Fibroblast of lung (primary cell): Measurements from ENCODE around the gene TP53INP2. TPM values are rescaled to one million over a fixed set of nuclear protein-coding genes. Genes with fewer than 3 reads are reported as not detected.
"Not testable (repeated sequence)": the region's sequence is repeated elsewhere in the genome, so short reads cannot be mapped to it uniquely, and the experiment has no call there.

Experiments used
- DNase-seq, 2 donors: peaks; one replicate each; pipeline versions ENCODE4 v3.0.0 to v3.0.0-alpha.2; 2010; ENCODE audit warnings: low read depth in 2 of 2
- H2AFZ ChIP-seq: 2 replicates; pipeline ENCODE4 v1.5.1; 2012; ENCODE audit warnings: low read length, control low read depth, inconsistent platforms
- H3K27ac ChIP-seq: 2 replicates; pipeline ENCODE4 v1.5.1; 2011; ENCODE audit warnings: low read length, control low read depth; ENCODE audit not compliant: insufficient read depth
- H3K27me3 ChIP-seq: 2 replicates; pipeline ENCODE4 v1.5.1; 2011; ENCODE audit warnings: mild to moderate bottlenecking, low read length; ENCODE audit not compliant: control insufficient read depth, insufficient read depth
- H3K36me3 ChIP-seq: 2 replicates; pipeline ENCODE4 v1.5.1; 2011; ENCODE audit warnings: low read length; ENCODE audit not compliant: control insufficient read depth, insufficient read depth
- H3K4me1 ChIP-seq: 2 replicates; pipeline ENCODE4 v1.5.1; 2011; ENCODE audit warnings: low read length; ENCODE audit not compliant: control insufficient read depth, insufficient read depth; ENCODE audit errors: extremely low read depth
- H3K4me2 ChIP-seq: 2 replicates; pipeline ENCODE4 v1.5.1; 2011; ENCODE audit warnings: low read length, control low read depth; ENCODE audit not compliant: insufficient read depth; ENCODE audit errors: extremely low read depth
- H3K4me3 ChIP-seq, 4 experiments: fragments of 200-600 bp in 1 of 4; sonication (generic) in 1 of 4; replicated peaks in 1 of 4; 2 replicates each; pipeline ENCODE4 v1.5.1; 2011 to 2016; ENCODE audit warnings: low read length in 4 of 4, low read depth in 3 of 4, mild to moderate bottlenecking in 3 of 4, control low read depth in 2 of 4, inconsistent platforms in 1 of 4, mixed read lengths in 1 of 4; ENCODE audit not compliant: insufficient read depth in 1 of 4; ENCODE audit errors: control extremely low read depth in 1 of 4
- H3K79me2 ChIP-seq: 2 replicates; pipeline ENCODE4 v1.5.1; 2012; ENCODE audit warnings: mild to moderate bottlenecking, low read length, inconsistent platforms; ENCODE audit not compliant: control insufficient read depth, insufficient read depth
- H3K9ac ChIP-seq: 2 replicates; pipeline ENCODE4 v1.5.1; 2011; ENCODE audit warnings: mild to moderate bottlenecking, low read length, control low read depth; ENCODE audit not compliant: insufficient read depth
- H3K9me3 ChIP-seq: 2 replicates; pipeline ENCODE4 v1.5.1; 2012; ENCODE audit warnings: low read depth, low read length; ENCODE audit not compliant: control insufficient read depth, insufficient read depth
- H4K20me1 ChIP-seq: 2 replicates; pipeline ENCODE4 v1.5.1; 2011; ENCODE audit warnings: low read length; ENCODE audit not compliant: control insufficient read depth, insufficient read depth; ENCODE audit errors: extremely low read depth
- CTCF ChIP-seq, 2 donors: IDR thresholded peaks in 1 of 2; conservative IDR thresholded peaks in 1 of 2; 1 replicate in 1 of 2; 2 replicates in 1 of 2; pipeline ENCODE4 v1.5.1; 2011 to 2012; ENCODE audit warnings: low read length in 2 of 2, control low read depth in 1 of 2, inconsistent platforms in 1 of 2, low read depth in 1 of 2, mild to moderate bottlenecking in 1 of 2
- EZH2 ChIP-seq: IDR thresholded peaks from 2 replicates; pipeline ENCODE4 v1.5.1; 2012; ENCODE audit warnings: low read length, control low read depth, mild to moderate bottlenecking; ENCODE audit errors: missing control alignments
- polyA plus RNA-seq, 2 donors: library from polyadenylated mRNA; depleted of rRNA in 1 of 2; stranded (reverse) in 1 of 2; unstranded in 1 of 2; fragments of >200 nt; gene quantifications; 2 replicates each; pipeline ENCODE4 v1.2.1, GENCODE V29; 2011 to 2012; ENCODE audit warnings: missing spikeins in 1 of 2
- total RNA-seq: library from RNA; depleted of rRNA; stranded (reverse); fragments of >200 nt; gene quantifications from 2 replicates; pipeline ENCODE4 v1.2.1, GENCODE V29; 2014

The TP53INP2 gene
- total and polyA plus RNA-seq, 2 donors (not counting 1 experiment from before 2014, with no cell fraction given) = 6.4 to 9.8 TPM

- H3K4me1 ChIP-seq = peaks cover 5% of the 10 kb centered on the region
- no peak overlapping the region for H3K27ac ChIP-seq
- no peak overlapping the region for H3K9ac ChIP-seq
- peaks cover 3% of the 10 kb centered on the region for H3K36me3 ChIP-seq
- H3K27me3 ChIP-seq = no peaks in the 10 kb centered on the region
- DNase-seq = peak in 1 of 2 donors; percentile 37
- no peak for TF ChIP-seq CTCF (conservative IDR thresholded peaks at IDR 0.05 in 1 of 2, IDR thresholded peaks at IDR 0.05 in 1 of 2; ENCODE audit: low read depth in 1 of 2, low read length in 2 of 2)
- no peak for TF ChIP-seq EZH2
- no peaks in the 10 kb centered on the region for H4K20me1 ChIP-seq
- no peaks in the 10 kb centered on the region for H3K9me3 ChIP-seq
- no peak overlapping the region for H2AFZ ChIP-seq
- no peak overlapping the region for H3K4me3 ChIP-seq
- H3K79me2 ChIP-seq = no peaks in the 10 kb centered on the region
- H3K4me2 ChIP-seq = no peak overlapping the region
Measured at GRCh38 chr20:34720266-34720665, 16.1 kb downstream of the TP53INP2 start.

GRCh38 chr20:34722560-34722959, 18.4 kb downstream of the TP53INP2 start:
- not testable (repeated sequence) for H3K9me3 ChIP-seq, H3K36me3 ChIP-seq, H3K9ac ChIP-seq, H3K4me2 ChIP-seq, H3K4me1 ChIP-seq, H3K4me3 ChIP-seq, DNase-seq, H2AFZ ChIP-seq, H3K27ac ChIP-seq, H4K20me1 ChIP-seq, H3K79me2 ChIP-seq, H3K27me3 ChIP-seq

- no peaks in the 10 kb centered on the region for H4K20me1 ChIP-seq
- TF ChIP-seq CTCF (conservative IDR thresholded peaks at IDR 0.05 in 1 of 2, IDR thresholded peaks at IDR 0.05 in 1 of 2; ENCODE audit: low read depth in 1 of 2, low read length in 2 of 2) (no peak), EZH2 (no peak)
- H3K9me3 ChIP-seq = no peaks in the 10 kb centered on the region
- peaks cover 3% of the 10 kb centered on the region for H3K4me1 ChIP-seq
- H2AFZ ChIP-seq = no peak overlapping the region
- DNase-seq = no peak
- no peaks in the 10 kb centered on the region for H3K27me3 ChIP-seq
- H3K4me3 ChIP-seq = no peak overlapping the region
- no peak overlapping the region for H3K4me2 ChIP-seq
- peaks cover 6% of the 10 kb centered on the region for H3K36me3 ChIP-seq
- H3K27ac ChIP-seq = no peak overlapping the region
- no peaks in the 10 kb centered on the region for H3K79me2 ChIP-seq
- H3K9ac ChIP-seq = no peak overlapping the region
Measured at GRCh38 chr20:34724172-34724571, 20.0 kb downstream of the TP53INP2 start.
